ENCODE results near the gene MCC.

DNA sequence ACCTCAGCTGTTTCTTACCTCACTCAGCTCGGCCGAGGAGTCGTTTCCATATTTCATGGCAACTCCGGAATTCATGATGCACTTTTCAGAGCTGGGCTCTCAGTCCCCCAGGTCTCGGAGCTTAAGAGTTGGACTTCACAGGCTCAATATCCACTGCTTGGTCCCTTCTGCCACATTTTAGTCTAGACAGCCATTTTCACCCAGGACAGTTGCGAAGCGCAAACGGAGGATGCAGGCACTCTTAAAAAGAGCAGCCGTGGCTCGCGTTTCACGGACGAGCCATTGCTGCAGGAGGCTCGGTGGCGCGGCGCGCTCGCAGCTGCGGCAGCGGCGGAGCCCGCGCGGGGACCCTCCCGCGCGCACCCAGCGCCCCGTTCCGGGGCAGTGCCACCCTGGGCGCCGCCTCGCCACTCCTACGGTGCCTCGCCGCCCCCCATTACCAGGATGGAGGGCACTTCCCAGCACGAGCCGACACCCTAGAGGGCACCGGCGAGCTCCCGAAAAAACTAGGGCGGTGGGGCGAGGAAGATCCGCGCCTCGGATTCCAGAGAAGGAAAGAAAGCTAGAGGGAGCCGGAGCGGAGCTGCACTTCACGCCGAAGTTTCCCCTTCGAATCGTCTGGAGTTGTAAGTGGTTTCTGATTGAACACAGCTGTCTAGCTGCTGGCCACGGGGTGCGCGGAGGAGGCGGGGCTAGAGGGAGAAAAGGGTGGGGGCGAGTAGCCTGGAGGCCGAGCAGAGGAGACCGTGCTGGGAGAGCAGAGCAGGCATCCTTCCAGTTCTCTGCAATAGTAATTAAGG, 193.7 kb downstream of the MCC start:
- TF ChIP-seq, protein P1, sequence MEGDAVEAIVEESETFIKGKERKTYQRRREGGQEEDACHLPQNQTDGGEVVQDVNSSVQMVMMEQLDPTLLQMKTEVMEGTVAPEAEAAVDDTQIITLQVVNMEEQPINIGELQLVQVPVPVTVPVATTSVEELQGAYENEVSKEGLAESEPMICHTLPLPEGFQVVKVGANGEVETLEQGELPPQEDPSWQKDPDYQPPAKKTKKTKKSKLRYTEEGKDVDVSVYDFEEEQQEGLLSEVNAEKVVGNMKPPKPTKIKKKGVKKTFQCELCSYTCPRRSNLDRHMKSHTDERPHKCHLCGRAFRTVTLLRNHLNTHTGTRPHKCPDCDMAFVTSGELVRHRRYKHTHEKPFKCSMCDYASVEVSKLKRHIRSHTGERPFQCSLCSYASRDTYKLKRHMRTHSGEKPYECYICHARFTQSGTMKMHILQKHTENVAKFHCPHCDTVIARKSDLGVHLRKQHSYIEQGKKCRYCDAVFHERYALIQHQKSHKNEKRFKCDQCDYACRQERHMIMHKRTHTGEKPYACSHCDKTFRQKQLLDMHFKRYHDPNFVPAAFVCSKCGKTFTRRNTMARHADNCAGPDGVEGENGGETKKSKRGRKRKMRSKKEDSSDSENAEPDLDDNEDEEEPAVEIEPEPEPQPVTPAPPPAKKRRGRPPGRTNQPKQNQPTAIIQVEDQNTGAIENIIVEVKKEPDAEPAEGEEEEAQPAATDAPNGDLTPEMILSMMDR (IDR thresholded peaks at IDR 0.05; ENCODE audit: low read length), result no peak; the same call in 1 of the 2 replicates
- TF ChIP-seq EZH2 (optimal IDR thresholded peaks at IDR 0.05; ENCODE audit: low read depth, low read length) (no peak), EZH2phosphoT487 (IDR thresholded peaks at IDR 0.05; ENCODE audit: low read length) (no peak)

Measured in MM.1S (cell line).